HG03097 (cell line): ENCODE measurements around the gene ZNF526.
A peak's percentile ranks its signal among the peaks of the same experiment; 100 is the strongest.

ENCODE experiments used
- ATAC-seq: cut with Tn5 transposase; IDR thresholded peaks from one replicate; pipeline ENCODE4 v1.9.1; 2021; ENCODE audit not compliant: unreplicated experiment, low FRiP score

Gene ZNF526

GRCh38 chr19:42217520-42218437, 2.3 kb upstream of the ZNF526 start, which contains the start of gene DEDD2:
TSS of gene DEDD2 (minus strand) at chr19:42217677. CDS start at chr19:42217007, 670 bp downstream.
- peak; percentile 50 for ATAC-seq

- no peak for ATAC-seq
These were observed 612 bp downstream of the ZNF526 start for GRCh38 chr19:42220751-42221097.

DNA sequence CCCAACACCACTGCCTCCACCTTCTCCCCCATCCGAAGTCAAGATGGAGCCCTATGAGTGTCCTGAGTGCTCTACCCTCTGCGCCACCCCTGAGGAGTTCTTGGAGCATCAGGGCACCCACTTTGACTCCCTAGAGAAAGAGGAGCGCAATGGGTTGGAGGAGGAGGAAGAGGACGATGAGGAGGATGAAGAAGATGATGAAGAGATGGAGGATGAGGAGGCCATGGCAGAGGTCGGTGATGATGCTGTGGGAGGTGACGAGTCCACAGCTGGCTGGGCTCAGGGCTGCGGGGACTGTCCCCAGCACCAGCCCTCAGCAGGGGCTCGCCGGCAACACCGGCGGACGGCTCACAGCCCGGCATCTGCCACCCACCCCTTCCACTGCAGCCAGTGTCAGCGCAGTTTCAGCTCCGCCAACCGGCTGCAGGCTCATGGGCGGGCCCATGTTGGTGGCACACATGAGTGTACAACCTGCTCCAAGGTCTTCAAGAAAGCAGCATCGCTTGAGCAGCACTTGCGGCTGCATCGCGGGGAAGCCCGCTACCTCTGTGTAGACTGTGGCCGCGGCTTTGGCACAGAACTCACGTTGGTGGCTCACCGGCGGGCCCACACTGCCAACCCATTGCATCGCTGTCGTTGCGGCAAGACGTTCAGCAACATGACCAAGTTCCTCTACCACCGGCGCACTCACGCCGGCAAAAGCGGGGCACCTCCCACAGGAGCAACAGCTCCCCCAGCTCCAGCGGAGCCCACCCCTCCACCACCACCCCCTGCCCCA, 5.0 kb downstream of the ZNF526 start:
- ATAC-seq = no peak

DNA sequence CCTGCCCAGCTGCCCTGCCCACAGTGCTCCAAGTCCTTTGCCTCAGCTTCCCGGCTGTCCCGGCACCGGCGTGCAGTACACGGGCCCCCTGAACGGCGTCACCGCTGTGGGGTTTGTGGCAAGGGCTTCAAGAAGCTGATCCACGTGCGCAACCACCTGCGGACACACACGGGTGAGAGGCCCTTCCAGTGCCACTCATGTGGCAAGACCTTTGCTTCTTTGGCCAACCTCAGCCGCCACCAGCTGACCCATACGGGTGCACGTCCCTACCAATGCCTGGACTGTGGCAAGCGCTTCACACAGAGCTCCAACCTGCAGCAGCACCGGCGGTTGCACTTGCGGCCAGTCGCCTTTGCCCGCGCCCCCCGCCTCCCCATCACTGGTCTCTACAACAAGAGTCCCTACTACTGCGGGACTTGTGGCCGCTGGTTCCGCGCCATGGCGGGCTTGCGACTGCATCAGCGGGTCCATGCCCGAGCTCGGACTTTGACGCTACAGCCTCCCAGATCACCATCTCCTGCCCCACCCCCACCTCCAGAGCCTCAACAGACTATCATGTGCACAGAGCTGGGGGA, 5.7 kb downstream of the ZNF526 start:
- ATAC-seq = no peak

- no peak for ATAC-seq
These were observed 6.8 kb downstream of the ZNF526 start for GRCh38 chr19:42226886-42227285.

- ATAC-seq = no peak
These were observed 8.5 kb downstream of the ZNF526 start for GRCh38 chr19:42228641-42229040.

GRCh38 chr19:42229301-42229854, 9.3 kb downstream of the ZNF526 start:
- no peak for ATAC-seq

DNA sequence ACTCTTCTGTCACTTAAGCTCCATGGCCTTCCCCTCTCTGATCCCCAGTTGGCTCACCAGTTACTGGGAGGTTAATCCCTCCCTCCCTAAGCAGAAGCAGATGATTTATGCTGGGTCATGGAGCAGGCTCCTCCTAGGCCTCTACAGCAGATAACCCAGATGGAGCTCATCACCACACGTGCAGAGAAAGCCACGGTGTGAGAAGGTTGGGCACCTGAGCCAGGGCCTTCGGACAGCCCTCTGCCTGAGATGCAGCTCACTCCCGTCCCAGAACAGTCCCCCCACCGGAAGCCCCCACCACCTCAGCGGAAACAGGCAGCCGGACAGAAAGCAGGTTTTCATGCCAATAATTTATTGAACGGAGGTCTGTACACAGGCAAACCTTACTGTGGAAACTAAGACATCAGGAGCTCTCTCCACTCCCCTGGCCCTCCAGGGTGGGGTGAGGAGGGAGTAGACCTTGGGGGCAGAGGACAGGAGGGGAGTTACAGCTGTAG, 9.8 kb downstream of the ZNF526 start:
- ATAC-seq = no peak

- no peak for ATAC-seq
These were observed 10.5 kb downstream of the ZNF526 start for GRCh38 chr19:42230571-42230970.

GRCh38 chr19:42232435-42232834, 12.3 kb downstream of the ZNF526 start:
- no peak for ATAC-seq

- no peak for ATAC-seq
These were observed 13.0 kb downstream of the ZNF526 start for GRCh38 chr19:42233106-42233505.

DNA sequence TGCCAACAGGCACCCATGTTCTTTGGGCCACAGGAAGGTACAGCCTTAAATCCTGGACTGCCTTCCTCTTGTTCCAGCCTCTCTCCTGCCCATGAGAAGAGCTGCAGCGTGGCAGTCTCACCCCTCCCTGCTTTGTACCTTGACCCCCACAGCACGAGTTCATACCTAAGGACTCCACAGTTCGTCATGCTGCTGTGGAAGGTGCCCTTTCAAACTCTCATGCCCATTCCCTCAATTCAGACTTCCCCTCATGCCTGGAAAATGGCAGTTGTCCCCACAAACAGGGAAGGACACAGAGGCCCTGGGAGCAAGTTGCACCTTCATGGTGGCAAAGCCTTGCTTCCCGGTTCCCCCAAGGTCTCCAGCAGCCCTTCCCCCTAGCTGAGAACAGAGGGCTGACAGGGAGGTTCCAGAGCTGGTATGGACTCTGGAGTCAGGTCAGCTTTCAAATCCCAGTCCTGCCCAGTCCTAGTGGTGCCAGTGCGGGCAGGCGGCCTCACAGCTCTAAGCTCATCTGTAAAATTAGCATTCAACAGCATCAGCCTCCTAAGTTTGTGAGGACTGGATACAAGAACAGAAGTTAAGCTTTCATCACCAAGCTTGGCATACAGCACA, 13.7 kb downstream of the ZNF526 start:
- ATAC-seq = no peak

- ATAC-seq = no peak
These were observed 14.3 kb downstream of the ZNF526 start for GRCh38 chr19:42234364-42234763.

- ATAC-seq = no peak
These were observed 15.1 kb downstream of the ZNF526 start for GRCh38 chr19:42235181-42235580.

DNA sequence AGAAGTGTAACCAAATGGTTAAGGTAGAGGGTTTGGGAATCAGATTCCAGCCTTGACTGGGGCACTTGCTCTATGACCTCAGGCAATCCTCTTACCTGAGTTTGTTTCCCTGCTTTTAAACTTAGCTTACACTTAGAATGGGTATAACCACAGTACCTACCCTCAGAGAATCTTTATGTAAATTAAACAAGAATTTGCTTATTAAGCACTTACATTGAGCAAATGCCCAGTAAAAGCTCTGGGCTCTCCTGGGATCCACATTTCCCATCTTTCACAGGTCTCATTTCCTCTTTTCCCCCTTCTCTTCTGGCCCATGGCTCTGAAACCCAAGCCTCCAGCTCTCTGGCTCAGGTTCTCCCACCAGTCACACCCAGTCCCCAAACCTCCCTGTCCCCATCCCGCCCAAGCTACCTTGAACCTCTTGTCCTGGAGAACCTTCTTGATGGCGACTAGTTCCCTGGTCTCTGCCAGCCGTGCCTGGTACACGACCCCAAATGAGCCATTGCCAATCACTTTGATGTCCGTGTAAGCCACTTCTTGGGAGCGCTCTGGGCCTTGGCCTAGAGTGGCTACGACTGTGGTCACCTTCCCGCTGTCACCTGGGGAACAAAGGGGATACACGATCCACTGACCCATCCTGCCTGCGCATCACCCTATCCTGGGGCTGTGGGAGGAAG, 19.6 kb downstream of the ZNF526 start:
- no peak for ATAC-seq

DNA sequence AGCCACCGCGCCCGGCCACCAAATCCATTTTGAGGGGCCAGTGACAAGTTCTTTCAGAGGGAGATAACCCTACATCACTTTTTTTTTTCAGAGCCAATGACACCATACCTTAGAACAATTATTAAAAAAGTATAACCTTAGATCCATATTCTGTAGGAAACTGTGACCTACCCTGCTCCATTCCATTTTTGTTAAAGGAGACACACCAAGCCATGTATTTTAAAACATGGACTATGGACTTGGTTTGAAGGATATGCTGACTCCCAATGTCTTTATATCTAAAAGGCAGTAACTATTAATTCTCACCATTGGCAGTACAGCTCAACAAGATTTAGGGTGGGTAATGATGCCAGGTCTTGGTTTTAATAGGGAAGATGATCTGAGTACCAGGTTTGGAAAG, 21.2 kb downstream of the ZNF526 start:
- ATAC-seq = no peak

DNA sequence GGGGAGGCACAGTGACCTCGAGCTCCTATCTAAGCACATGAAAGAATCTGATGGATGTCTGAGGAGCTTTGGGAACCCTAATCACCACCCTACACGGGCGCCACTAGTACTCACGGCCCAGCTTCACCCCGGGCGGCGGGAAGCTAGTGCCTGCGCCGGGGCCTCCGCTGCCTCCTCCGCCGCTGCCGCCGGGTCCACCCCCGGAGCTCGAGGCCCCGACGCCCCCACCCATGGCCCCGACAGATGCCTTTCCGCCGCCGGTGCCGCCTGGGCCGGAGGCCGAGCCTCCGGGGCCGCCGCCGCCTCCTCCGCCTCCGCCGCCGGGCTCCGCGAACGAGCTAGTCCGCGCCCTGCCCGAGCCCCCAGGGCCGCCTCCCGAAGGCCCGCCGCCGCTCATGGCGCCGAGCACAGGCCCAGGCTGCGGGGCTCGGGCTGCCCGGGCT, 22.0 kb downstream of the ZNF526 start:
- ATAC-seq = peak; percentile 1

- ATAC-seq = peak; percentile 62
These were observed 22.6 kb downstream of the ZNF526 start, which contains the start of gene GSK3A for GRCh38 chr19:42242512-42243409. TSS of gene GSK3A (minus strand) at chr19:42242602. CDS start at chr19:42242465, 137 bp downstream.
